Caco-2 (cell line): ENCODE results near the gene SPIN2B. TPM values are rescaled to one million over a fixed set of nuclear protein-coding genes. Genes with fewer than 3 reads are reported as not detected.
"Not testable (repeated sequence)": the region's sequence is repeated elsewhere in the genome, so short reads cannot be mapped to it uniquely, and the experiment has no call there.

Experiments
- BruUV-seq: library from RNA; stranded (reverse); fragments of 400-500 nt; replicated peaks from 2 replicates; lab custom pipeline; 2021; lab: Mats Ljungman, UMichigan
- CTCF ChIA-PET: fragments of 300-600 bp; sonication (Branson Sonifier 250); formaldehyde crosslinking; loops from one replicate; lab custom pipeline; 2022; ENCODE audit warnings: antibody characterized with exemption; lab: Charles Lee
- POLR2A ChIA-PET: fragments of 300-600 bp; sonication (Branson Sonifier 250); formaldehyde crosslinking; loops from one replicate; lab custom pipeline; 2022; ENCODE audit warnings: antibody characterized with exemption; lab: Charles Lee
- DNase-seq, 2 experiments: peaks; one replicate each; pipeline versions ENCODE4 v3.0.0 to v3.0.0-alpha.2; 2020 to 2022
- H3K27me3 ChIP-seq: replicated peaks from 2 replicates; pipeline ENCODE4 v1.6.0; 2011; ENCODE audit warnings: low read length; ENCODE audit not compliant: control insufficient read depth, insufficient read depth
- H3K36me3 ChIP-seq: 2 replicates; pipeline ENCODE4 v1.5.1; 2011; ENCODE audit warnings: low read length; ENCODE audit not compliant: control insufficient read depth, insufficient read depth
- H3K4me1 ChIP-seq: fragments of 250-450 bp; sonication (Bioruptor Pico); 2 replicates; pipeline ENCODE4 v1.5.1; 2020; ENCODE audit warnings: mild to moderate bottlenecking
- H3K4me3 ChIP-seq: 2 replicates; pipeline ENCODE4 v1.5.1; 2011; ENCODE audit warnings: low read depth, mild to moderate bottlenecking, control low read depth, low read length
- H3K9me3 ChIP-seq: fragments of 250-450 bp; sonication (Bioruptor Pico); 2 replicates; pipeline ENCODE4 v1.5.1; 2020; ENCODE audit warnings: mild to moderate bottlenecking, moderate library complexity
- H3K27ac Mint-ChIP-seq: one replicate; pipeline ENCODE4 v1.8.0; 2022; ENCODE audit warnings: mixed read lengths; ENCODE audit not compliant: unreplicated experiment
- H3K27me3 Mint-ChIP-seq: one replicate; pipeline ENCODE4 v1.8.0; 2022; ENCODE audit warnings: mixed read lengths; ENCODE audit not compliant: insufficient read depth, unreplicated experiment
- H3K36me3 Mint-ChIP-seq: one replicate; pipeline ENCODE4 v1.8.0; 2022; ENCODE audit warnings: mild to moderate bottlenecking, mixed read lengths; ENCODE audit not compliant: insufficient read depth, unreplicated experiment
- H3K4me1 Mint-ChIP-seq: one replicate; pipeline ENCODE4 v1.8.0; 2022; ENCODE audit warnings: low read depth, mixed read lengths; ENCODE audit not compliant: unreplicated experiment
- H3K4me3 Mint-ChIP-seq: one replicate; pipeline ENCODE4 v1.8.0; 2022; ENCODE audit warnings: mild to moderate bottlenecking, moderate library complexity, mixed read lengths; ENCODE audit not compliant: unreplicated experiment
- H3K9me3 Mint-ChIP-seq: one replicate; pipeline ENCODE4 v1.8.0; 2022; ENCODE audit warnings: mixed read lengths; ENCODE audit not compliant: unreplicated experiment
- intact Hi-C: fragments of 100-400 bp; cut with micrococcal nuclease; formaldehyde crosslinking; loops from one replicate; pipeline ENCODE4 v1.10.0; 2022; ENCODE audit not compliant: unreplicated experiment
- total RNA-seq: library from RNA; stranded (reverse); gene quantifications from 2 replicates; pipeline ENCODE4 v1.2.3, GENCODE V29; 2022
- TF ChIP-seq, protein P1 (sequence below), 2 experiments: fragments of 200-600 bp in 1 of 2; IDR thresholded peaks; 1 replicate in 1 of 2; 2 replicates in 1 of 2; pipeline versions ENCODE4 v1.5.1 to v1.8.0; 2011 to 2022; ENCODE audit warnings: antibody characterized with exemption in 1 of 2, control low read depth in 1 of 2, inconsistent platforms in 1 of 2, low read depth in 1 of 2, low read length in 1 of 2, mild to moderate bottlenecking in 1 of 2, moderate library complexity in 1 of 2; ENCODE audit not compliant: insufficient read depth in 1 of 2, severe bottlenecking in 1 of 2, unreplicated experiment in 1 of 2

Gene SPIN2B
- total RNA-seq, 1 experiment from 2014 or later: 14.3 TPM

- DNase-seq, H3K4me1 ChIP-seq, intact Hi-C loops, H3K4me1 Mint-ChIP-seq, H3K4me3 ChIP-seq, H3K9me3 Mint-ChIP-seq, H3K4me3 Mint-ChIP-seq, H3K9me3 ChIP-seq, BruUV-seq, H3K27me3 ChIP-seq, CTCF ChIA-PET, H3K36me3 Mint-ChIP-seq, H3K27ac Mint-ChIP-seq, H3K27me3 Mint-ChIP-seq, POLR2A ChIA-PET, H3K36me3 ChIP-seq: not testable (repeated sequence)
These were observed 15.2 kb upstream of the SPIN2B start for GRCh38 chrX:57136589-57136988.

DNA sequence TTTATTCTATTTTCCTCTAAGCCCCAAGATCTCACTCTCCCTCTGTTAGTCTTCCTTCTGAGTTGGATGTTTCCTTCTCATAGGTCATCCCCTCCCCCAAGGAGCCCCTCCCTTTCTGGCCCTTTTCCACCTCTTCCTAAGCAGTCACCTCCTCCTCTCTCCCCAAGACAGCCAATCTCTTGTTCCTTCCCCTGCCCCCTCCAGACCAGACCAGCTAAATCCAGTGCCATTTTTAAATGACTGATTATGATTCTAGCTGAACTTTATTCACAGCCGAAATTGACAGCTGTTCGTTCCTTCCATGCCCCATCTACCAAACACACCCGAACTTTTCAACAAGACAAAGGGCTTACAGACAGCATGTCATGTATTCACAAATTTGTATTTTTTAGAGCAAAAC, 13.9 kb upstream of the SPIN2B start:
- Mint-ChIP-seq H3K27ac (no peak overlapping the region), H3K9me3 (no peaks in the 10 kb centered on the region), H3K27me3 (no peaks in the 10 kb centered on the region), H3K4me3 (no peak overlapping the region), H3K36me3 (peaks cover 4% of the 10 kb centered on the region), H3K4me1 (peaks cover 7% of the 10 kb centered on the region)
- BruUV-seq: no TSS peak
- Histone ChIP-seq H3K4me1 (no peaks in the 10 kb centered on the region), H3K9me3 (no peaks in the 10 kb centered on the region), H3K4me3 (no peak overlapping the region), H3K36me3 (no peaks in the 10 kb centered on the region), H3K27me3 (no peaks in the 10 kb centered on the region)
- DNase-seq: no peak
- CTCF ChIA-PET: no interaction called here
- TF ChIP-seq, protein P1, sequence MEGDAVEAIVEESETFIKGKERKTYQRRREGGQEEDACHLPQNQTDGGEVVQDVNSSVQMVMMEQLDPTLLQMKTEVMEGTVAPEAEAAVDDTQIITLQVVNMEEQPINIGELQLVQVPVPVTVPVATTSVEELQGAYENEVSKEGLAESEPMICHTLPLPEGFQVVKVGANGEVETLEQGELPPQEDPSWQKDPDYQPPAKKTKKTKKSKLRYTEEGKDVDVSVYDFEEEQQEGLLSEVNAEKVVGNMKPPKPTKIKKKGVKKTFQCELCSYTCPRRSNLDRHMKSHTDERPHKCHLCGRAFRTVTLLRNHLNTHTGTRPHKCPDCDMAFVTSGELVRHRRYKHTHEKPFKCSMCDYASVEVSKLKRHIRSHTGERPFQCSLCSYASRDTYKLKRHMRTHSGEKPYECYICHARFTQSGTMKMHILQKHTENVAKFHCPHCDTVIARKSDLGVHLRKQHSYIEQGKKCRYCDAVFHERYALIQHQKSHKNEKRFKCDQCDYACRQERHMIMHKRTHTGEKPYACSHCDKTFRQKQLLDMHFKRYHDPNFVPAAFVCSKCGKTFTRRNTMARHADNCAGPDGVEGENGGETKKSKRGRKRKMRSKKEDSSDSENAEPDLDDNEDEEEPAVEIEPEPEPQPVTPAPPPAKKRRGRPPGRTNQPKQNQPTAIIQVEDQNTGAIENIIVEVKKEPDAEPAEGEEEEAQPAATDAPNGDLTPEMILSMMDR (IDR thresholded peaks at IDR 0.05; ENCODE audit: insufficient read depth in 1 of 2, low read depth in 1 of 2, low read length in 1 of 2, severe bottlenecking in 1 of 2, unreplicated experiment in 1 of 2): no peak
- intact Hi-C loops: no loop called here
- POLR2A ChIA-PET: no interaction called here

- intact Hi-C loops: no loop called here
- no peak for DNase-seq
These were observed 13.4 kb upstream of the SPIN2B start for GRCh38 chrX:57134702-57135101.

More at GRCh38 chrX:57134702-57135101, 13.4 kb upstream of the SPIN2B start:
- no peak overlapping the region for H3K4me3 Mint-ChIP-seq
- no peaks in the 10 kb centered on the region for H3K9me3 ChIP-seq
- H3K27ac Mint-ChIP-seq: no peak overlapping the region
- CTCF ChIA-PET: no interaction called here
- POLR2A ChIA-PET: no interaction called here
- no TSS peak for BruUV-seq
- no peak overlapping the region for H3K4me3 ChIP-seq
- peaks cover 7% of the 10 kb centered on the region for H3K4me1 Mint-ChIP-seq
- H3K36me3 ChIP-seq: no peaks in the 10 kb centered on the region
- TF ChIP-seq, protein P1 (IDR thresholded peaks at IDR 0.05; ENCODE audit: insufficient read depth in 1 of 2, low read depth in 1 of 2, low read length in 1 of 2, severe bottlenecking in 1 of 2, unreplicated experiment in 1 of 2): no peak
- H3K36me3 Mint-ChIP-seq: peaks cover 4% of the 10 kb centered on the region
- no peaks in the 10 kb centered on the region for H3K9me3 Mint-ChIP-seq
- no peaks in the 10 kb centered on the region for H3K27me3 Mint-ChIP-seq
- peaks cover 3% of the 10 kb centered on the region; the same call in 1 of the 2 replicates for H3K4me1 ChIP-seq
- H3K27me3 ChIP-seq: no peaks in the 10 kb centered on the region
